GM19397 (cell line): Measurements from ENCODE around the gene PDE8A.

Experiments
- ATAC-seq: cut with Tn5 transposase; IDR thresholded peaks from one replicate; pipeline ENCODE4 v1.9.1; 2021; ENCODE audit warnings: mild to moderate bottlenecking, moderate library complexity; ENCODE audit not compliant: unreplicated experiment

Gene PDE8A, protein sequence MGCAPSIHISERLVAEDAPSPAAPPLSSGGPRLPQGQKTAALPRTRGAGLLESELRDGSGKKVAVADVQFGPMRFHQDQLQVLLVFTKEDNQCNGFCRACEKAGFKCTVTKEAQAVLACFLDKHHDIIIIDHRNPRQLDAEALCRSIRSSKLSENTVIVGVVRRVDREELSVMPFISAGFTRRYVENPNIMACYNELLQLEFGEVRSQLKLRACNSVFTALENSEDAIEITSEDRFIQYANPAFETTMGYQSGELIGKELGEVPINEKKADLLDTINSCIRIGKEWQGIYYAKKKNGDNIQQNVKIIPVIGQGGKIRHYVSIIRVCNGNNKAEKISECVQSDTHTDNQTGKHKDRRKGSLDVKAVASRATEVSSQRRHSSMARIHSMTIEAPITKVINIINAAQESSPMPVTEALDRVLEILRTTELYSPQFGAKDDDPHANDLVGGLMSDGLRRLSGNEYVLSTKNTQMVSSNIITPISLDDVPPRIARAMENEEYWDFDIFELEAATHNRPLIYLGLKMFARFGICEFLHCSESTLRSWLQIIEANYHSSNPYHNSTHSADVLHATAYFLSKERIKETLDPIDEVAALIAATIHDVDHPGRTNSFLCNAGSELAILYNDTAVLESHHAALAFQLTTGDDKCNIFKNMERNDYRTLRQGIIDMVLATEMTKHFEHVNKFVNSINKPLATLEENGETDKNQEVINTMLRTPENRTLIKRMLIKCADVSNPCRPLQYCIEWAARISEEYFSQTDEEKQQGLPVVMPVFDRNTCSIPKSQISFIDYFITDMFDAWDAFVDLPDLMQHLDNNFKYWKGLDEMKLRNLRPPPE

GRCh38 chr15:84981711-84982300 is at the start of gene PDE8A:
PDE8A (plus strand) TSS chr15:84981856; CDS start chr15:84982163, 307 bp downstream.
- peak; percentile 25 for ATAC-seq

GRCh38 chr15:84934942-84935729 is 46.5 kb upstream of the PDE8A start:
- no peak for ATAC-seq

DNA sequence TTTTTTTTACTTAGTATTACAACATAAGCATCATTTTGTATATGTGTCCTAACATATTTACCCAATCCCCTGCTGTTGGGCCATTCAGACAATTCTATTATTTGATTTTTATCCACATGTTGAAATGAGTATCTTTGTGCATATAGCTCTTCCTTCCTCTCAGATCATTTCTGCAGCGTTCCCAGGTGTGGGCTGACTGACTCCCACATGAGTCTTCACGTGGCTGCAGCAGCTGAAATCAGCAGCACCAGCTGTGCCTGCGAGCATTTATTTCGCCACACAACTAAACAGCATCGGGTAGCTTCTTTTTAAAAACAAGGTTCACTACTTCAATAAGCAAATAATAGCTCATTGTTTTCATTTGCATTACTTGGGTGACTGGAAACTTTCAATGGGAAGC is 44.5 kb upstream of the PDE8A start:
- no peak for ATAC-seq

DNA sequence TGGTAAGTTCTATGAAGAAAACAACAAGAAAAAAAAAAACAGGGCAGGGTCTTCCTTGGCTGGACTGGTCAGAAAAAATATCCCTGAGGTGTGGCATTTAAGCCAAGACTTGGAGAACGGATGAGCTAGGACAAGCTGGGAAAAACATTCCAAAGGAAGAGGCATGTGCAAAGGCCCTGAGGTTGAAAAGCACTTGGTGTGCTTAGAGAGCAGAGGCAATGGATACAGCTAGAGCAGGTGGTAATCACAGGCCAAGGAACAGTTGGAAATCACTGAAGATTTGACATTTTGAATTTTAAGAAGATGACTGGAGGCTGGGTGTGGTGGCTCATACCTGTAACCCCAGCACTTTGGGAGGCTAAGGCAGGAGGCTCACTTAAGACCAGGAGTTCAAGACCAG is 42.9 kb upstream of the PDE8A start:
- ATAC-seq, result no peak

DNA sequence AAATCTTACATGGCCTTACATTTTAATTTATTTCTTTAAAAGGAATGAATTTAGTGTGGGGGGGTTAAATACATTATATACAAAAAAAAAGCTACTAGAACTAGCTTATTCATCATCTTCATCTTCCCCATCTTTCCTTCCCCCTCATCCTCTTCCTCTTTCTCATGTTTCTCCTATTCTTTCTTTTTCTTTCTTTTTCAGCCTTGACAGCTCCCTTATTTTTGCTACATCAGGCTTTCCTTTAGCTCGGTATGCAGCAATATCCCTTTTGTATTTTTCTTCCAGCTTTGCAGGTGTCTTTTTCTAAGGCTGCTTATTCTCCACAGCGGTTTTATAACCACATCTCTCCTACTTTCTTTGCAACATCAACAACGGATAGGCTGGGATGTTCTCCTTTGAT is 41.3 kb upstream of the PDE8A start:
- ATAC-seq, result no peak

DNA sequence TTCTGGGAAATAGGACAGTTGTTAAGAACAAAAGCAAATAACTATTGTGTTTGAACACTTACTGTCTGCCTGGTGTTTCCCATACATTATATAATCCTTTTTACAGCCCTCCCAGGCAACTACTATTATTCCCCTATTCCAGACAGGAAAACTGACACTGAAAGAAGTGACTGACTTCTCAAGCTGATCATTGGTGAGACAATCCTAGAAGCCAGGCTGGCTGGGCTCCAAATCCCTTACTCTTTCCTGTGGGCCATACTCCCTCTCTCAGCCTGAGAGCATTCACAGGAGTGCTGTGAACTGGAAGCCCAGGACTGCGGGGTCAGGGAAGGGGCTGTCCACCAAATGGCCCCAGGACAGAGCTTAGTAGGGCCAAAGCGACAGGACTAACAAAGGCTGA is 39.2 kb upstream of the PDE8A start:
- no peak for ATAC-seq

DNA sequence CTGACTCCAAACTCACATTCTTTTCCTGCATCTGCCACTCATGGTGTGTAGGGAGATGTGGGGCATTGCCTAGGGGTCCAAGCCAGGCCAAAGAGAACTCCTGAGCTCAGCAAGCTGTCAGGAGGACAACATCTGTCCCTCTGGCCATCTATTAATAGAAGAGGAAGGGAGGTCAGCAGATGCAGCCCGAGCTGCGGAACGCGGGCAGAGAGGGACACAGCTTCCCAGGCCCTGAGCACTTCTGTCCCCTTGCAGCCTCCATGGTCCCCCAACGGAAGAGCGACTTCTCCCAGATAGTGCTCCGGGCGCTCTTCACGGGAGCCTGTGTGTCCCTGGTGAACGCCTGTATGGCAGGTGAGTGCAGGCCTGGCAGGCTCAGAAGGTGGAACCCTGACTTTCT is 37.3 kb upstream of the PDE8A start:
- ATAC-seq, result no peak

DNA sequence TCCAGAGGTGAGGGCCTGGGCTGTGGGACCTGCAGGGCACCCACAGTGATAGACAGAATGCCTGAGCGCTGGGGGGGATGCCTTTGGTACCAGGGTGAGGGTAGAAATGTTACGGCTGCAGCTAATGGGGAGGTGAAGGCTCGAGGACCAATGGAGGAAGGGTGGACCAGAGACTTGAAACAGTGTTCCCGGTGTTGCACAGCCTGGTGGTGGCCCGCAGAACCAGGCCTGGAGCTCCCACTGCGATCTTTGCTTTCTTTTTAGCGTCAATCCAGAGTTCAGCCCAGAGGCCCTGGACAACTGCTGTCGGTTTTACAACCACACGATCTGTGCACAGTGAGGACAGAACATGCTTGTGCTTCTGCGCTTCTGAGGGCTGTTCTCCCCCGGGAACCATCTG is 36.8 kb upstream of the PDE8A start:
- no peak for ATAC-seq

GRCh38 chr15:84946772-84947489 is 34.7 kb upstream of the PDE8A start:
- ATAC-seq, result no peak

GRCh38 chr15:84947947-84948830 is 33.5 kb upstream of the PDE8A start:
- ATAC-seq, result no peak

GRCh38 chr15:84949043-84949442 is 32.6 kb upstream of the PDE8A start:
- ATAC-seq, result no peak

- no peak for ATAC-seq
Observed at GRCh38 chr15:84949845-84950569, 31.6 kb upstream of the PDE8A start.

DNA sequence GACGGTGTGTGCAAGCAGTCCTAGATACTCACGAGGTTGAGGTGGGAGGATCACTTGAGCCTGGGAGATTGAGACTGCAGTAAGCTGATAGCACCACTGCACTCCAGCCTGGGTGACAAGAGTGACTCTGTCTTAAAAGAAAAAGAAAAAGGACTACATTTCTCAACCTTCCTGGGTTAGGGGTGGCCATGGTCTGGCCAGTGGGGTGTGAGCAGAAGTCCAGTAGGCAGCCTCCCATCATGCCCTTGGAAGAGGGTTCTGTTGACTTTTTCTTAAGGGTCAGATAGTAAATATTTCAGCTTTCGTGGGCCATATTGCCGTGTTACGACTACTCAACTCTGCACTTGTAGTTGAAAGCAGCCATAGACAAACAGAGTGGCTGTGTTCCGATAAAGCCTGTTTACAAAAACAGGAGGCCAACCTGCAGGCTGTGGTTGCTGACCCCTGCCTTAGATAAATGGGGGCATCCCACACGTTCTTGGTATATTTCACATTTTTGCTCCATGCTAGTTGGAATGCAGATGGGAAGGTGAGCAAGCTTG is 31.0 kb upstream of the PDE8A start:
- no peak for ATAC-seq

DNA sequence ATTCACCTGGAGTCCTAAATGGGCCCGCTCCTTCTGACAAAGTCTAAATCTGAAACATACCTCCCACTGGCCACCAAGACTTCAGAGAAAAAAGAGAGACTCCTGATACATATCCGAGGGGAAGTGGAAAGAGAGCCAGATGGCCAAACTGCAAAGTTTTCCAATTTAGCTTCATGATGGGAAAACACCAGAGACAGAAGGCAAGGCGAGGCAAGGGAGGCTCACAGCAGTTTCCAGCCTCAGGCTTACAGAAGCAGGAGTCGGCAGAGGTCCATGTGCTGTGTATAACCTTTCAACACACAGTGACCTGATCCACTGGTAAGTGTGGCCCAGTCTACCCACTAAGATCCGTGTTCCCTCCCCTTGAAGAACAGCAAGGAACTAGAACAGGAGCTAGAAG is 29.9 kb upstream of the PDE8A start:
- no peak for ATAC-seq

- ATAC-seq, result no peak
Observed at GRCh38 chr15:84953136-84953535, 28.5 kb upstream of the PDE8A start.

- ATAC-seq, result no peak
Observed at GRCh38 chr15:84953726-84954125, 27.9 kb upstream of the PDE8A start.

DNA sequence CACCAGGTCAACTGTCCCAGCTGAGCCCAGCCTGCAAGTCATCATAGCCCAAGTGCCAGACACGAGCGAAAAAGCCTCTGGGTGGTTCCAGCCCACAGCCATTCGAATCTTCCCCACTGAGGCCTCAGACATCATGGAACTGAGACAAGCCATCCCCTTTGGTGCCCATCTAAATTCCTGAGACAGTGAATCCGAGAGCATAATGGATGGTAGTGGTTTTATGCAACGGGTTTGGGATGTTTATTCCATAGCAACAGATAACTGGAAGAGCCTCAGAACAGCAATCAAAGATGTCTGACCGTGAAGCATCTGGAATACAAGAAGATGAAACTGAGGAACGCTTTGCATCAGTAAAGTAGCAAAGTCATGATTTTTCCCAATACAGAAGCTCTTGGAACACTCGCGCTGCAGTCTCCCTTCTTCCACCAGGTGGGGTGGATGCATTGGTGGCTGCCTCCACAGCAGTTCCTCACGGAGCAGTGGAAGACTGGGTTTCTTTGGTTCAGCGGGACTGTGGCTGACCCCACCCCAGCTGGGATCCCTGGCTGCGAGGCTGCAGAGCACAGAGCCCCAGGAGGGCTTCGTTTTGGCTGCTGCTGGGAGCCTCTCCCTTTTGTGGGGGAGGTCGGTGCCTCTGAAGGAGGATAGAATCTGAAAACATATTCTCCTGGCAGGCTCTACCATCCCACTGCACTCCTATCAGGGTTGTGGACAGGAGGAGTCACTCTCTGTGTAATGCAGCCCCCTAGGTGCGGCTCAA is 26.4 kb upstream of the PDE8A start:
- no peak for ATAC-seq

- ATAC-seq, result no peak
Observed at GRCh38 chr15:84956199-84956598, 25.5 kb upstream of the PDE8A start.
